GM12878 (cell line): ENCODE measurements around the gene NTF3. TPM values are rescaled to one million over a fixed set of nuclear protein-coding genes. Genes with fewer than 3 reads are reported as not detected.

Experiments used
- ATAC-seq: fragments of 200-7000 bp; cut with Tn5 transposase; 3 replicates; pipeline ENCODE4 v1.9.1; 2020; ENCODE audit warnings: mild to moderate bottlenecking, moderate library complexity
- BruUV-seq: library from RNA; stranded (reverse); fragments of 400-500 nt; replicated peaks from 2 replicates; lab custom pipeline; 2021; lab: Mats Ljungman, UMichigan
- CTCF ChIA-PET: fragments of 300-600 bp; sonication (Branson Sonifier 250); formaldehyde crosslinking; extraction: SDS; loops from one replicate; lab custom pipeline; 2021; ENCODE audit warnings: inconsistent platforms; lab: Yijun Ruan, JAX
- POLR2A ChIA-PET: fragments of 350-600 bp; formaldehyde crosslinking; extraction: SDS; loops from one replicate; lab custom pipeline; 2021; ENCODE audit warnings: inconsistent platforms; lab: Charles Lee
- RAD21 ChIA-PET: fragments of 300-600 bp; sonication (Branson Sonifier 250); formaldehyde crosslinking; loops from one replicate; lab custom pipeline; 2023; ENCODE audit warnings: antibody characterized with exemption; ENCODE audit not compliant: unreplicated experiment; lab: Charles Lee
- SMC1A ChIA-PET: fragments of 300-600 bp; sonication (Branson Sonifier 250); formaldehyde crosslinking; loops from one replicate; lab custom pipeline; 2023; ENCODE audit not compliant: unreplicated experiment, uncharacterized antibody; lab: Charles Lee
- DNase-seq: peaks from one replicate; pipeline ENCODE4 v3.0.0-alpha.2; 2011; ENCODE audit warnings: low read depth, low spot score
- FAIRE-seq: peaks from 3 replicates; lab custom pipeline; 2011; peaks lifted over from hg19 to GRCh38; lab: Jason Lieb, UNC
- H2AFZ ChIP-seq: 2 replicates; pipeline ENCODE4 v1.6.0; 2011; ENCODE audit warnings: low read depth, low read length, control low read depth; ENCODE audit not compliant: control insufficient read depth
- H3K27ac ChIP-seq: 2 replicates; pipeline ENCODE4 v1.5.1; 2011; ENCODE audit warnings: control low read depth; ENCODE audit not compliant: control insufficient read depth, insufficient read depth
- H3K27me3 ChIP-seq, 2 experiments: replicated peaks in 1 of 2; 2 replicates each; pipeline versions ENCODE4 v1.6.0 to v1.6.1; 2011; ENCODE audit warnings: low read length in 1 of 2; ENCODE audit not compliant: control insufficient read depth in 2 of 2, insufficient read depth in 2 of 2
- H3K36me3 ChIP-seq, 2 experiments: 2 replicates each; pipeline ENCODE4 v1.5.1; 2011; ENCODE audit warnings: low read length in 1 of 2; ENCODE audit not compliant: control insufficient read depth in 2 of 2, insufficient read depth in 2 of 2
- H3K4me1 ChIP-seq: 2 replicates; pipeline ENCODE4 v1.6.1; 2011; ENCODE audit warnings: mild to moderate bottlenecking, low read length, moderate library complexity, mixed read lengths; ENCODE audit not compliant: control insufficient read depth, insufficient read depth
- H3K4me2 ChIP-seq: 2 replicates; pipeline ENCODE4 v1.6.0; 2011; ENCODE audit warnings: control low read depth; ENCODE audit not compliant: control insufficient read depth, insufficient read depth
- H3K4me3 ChIP-seq: fragments of 200-600 bp; sonication (generic); 2 replicates; pipeline ENCODE4 v1.5.1; 2016
- H3K79me2 ChIP-seq: 2 replicates; pipeline ENCODE4 v1.6.0; 2011; ENCODE audit warnings: low read length; ENCODE audit not compliant: control insufficient read depth, insufficient read depth
- H3K9ac ChIP-seq: 2 replicates; pipeline ENCODE4 v1.8.0; 2011; ENCODE audit warnings: low read length, control low read depth, mixed read lengths; ENCODE audit not compliant: control insufficient read depth, insufficient read depth
- H3K9me3 ChIP-seq: replicated peaks from 3 replicates; pipeline ENCODE4 v1.5.1; 2011; ENCODE audit warnings: mild to moderate bottlenecking, low read length; ENCODE audit not compliant: control insufficient read depth, insufficient read depth
- H4K20me1 ChIP-seq: 2 replicates; pipeline ENCODE4 v1.6.0; 2011; ENCODE audit not compliant: control insufficient read depth, insufficient read depth
- CBX3 ChIP-seq: fragments of 200-600 bp; sonication (generic); IDR thresholded peaks from 2 replicates; pipeline ENCODE4 v1.6.1; 2016; ENCODE audit warnings: low read depth, borderline replicate concordance
- MEF2B ChIP-seq: fragments of 450-650 bp; IDR thresholded peaks from 2 replicates; pipeline ENCODE4 v1.6.1; 2018; ENCODE audit warnings: mild to moderate bottlenecking, moderate library complexity; ENCODE audit not compliant: partially characterized antibody, poor library complexity, severe bottlenecking
- PAX5 ChIP-seq: IDR thresholded peaks from 2 replicates; pipeline ENCODE4 v1.6.1; 2011; ENCODE audit warnings: low read depth, low read length, borderline replicate concordance
- SIN3A ChIP-seq: IDR thresholded peaks from 2 replicates; pipeline ENCODE4 v1.6.1; 2012; ENCODE audit warnings: low read depth, low read length, improper control_type of control experiment
- ZNF24 ChIP-seq: fragments of 450-650 bp; IDR thresholded peaks from 2 replicates; pipeline ENCODE4 v1.6.1; 2017; ENCODE audit warnings: antibody characterized with exemption, mild to moderate bottlenecking
- WGBS: methylation state at CpG from one replicate; pipeline ENCODE4 v1.1.6; 2016; ENCODE audit warnings: low lambda C conversion rate; ENCODE audit not compliant: insufficient replicate concordance, insufficient coverage; ENCODE audit errors: missing lambda C conversion rate; 5-methylcytosine and 5-hydroxymethylcytosine counted together
- in situ Hi-C: fragments of 300-500 bp; cut with MboI; formaldehyde crosslinking; loops from 9 replicates; pipeline ENCODE4 v1.14.3; 2018; ENCODE audit warnings: mixed read lengths
- intact Hi-C: fragments of 100-400 bp; cut with micrococcal nuclease; formaldehyde crosslinking; loops from one replicate; pipeline ENCODE4 v1.14.2; 2022; ENCODE audit not compliant: unreplicated experiment
- polyA plus RNA-seq, 11 experiments: library from polyadenylated mRNA; depleted of rRNA in 4 of 11; unstranded in 6 of 11; stranded (reverse) in 5 of 11; fragments of >200 nt; fragmentation: Nextera tagmentation in 4 of 11; fragmentation: Illumina TruSeq in 1 of 11; extraction: Ambion mirVana in 4 of 11; extraction: Trizol in 1 of 11; gene quantifications; 1 replicate in 1 of 11; 2 replicates in 10 of 11; pipeline versions ENCODE4 v1.2.1 to v1.2.3, GENCODE V29; 2011 to 2016; ENCODE audit warnings: inconsistent platforms in 2 of 11, missing spikeins in 2 of 11, low read depth in 1 of 11
- total RNA-seq, 4 experiments: library from RNA; depleted of rRNA in 3 of 4; stranded (reverse); fragments of >200 nt in 3 of 4; fragmentation: Illumina TruSeq in 1 of 4; extraction: Trizol in 1 of 4; gene quantifications; 2 replicates each; pipeline versions ENCODE4 v1.2.1 to v1.2.3, GENCODE V29; 2013 to 2021

Gene NTF3
- total and polyA plus RNA-seq, 10 of the 15 experiments (the other 5 are each of a cell fraction or from before 2014, with no cell fraction given) = 0.07 TPM; not detected in 9

- no peak for TF ChIP-seq ZNF24
Observed at GRCh38 chr12:5520037-5520436, 88.1 kb downstream of the NTF3 start (continued).

DNA sequence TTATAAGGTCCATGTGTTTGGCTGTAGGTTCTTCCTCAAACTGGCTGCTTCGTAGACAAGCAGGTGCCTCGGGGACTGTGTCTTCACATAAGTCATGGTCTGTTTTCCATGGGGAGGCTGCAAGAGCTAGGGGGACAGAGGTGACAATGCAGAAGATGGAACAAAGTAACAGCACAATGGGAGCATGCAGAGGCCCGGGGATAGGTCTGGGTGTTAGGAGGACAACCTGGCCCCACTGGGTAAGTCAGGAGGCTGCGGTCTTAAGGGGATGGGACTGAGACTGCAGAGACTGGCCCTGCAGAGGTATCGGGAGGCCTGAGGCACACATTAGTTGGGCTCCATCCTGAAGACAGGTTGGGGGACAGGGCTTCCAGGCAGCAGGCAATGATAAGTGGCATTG lies 88.9 kb downstream of the NTF3 start:
- no peak overlapping the region for H3K27ac ChIP-seq
- DNase-seq (no peak), FAIRE-seq (no peak), ATAC-seq (no peak)
- ChIA-PET RAD21 (no interaction called here), CTCF (no interaction called here), POLR2A (no interaction called here), SMC1A (no interaction called here)
- no peak overlapping the region for H2AFZ ChIP-seq
- no peaks in the 10 kb centered on the region for H3K79me2 ChIP-seq
- H3K4me3 ChIP-seq = no peak overlapping the region
- H3K36me3 ChIP-seq = no peaks in the 10 kb centered on the region
- TF ChIP-seq CBX3 = no peak
- no peak for TF ChIP-seq MEF2B
- TF ChIP-seq PAX5 = no peak
- no peak for TF ChIP-seq SIN3A
- 20% methylated on average over 5 of the region's 5 CpGs for WGBS
- H4K20me1 ChIP-seq = no peaks in the 10 kb centered on the region
- no peaks in the 10 kb centered on the region for H3K9me3 ChIP-seq
- in situ Hi-C loops = no loop called here
- no peaks in the 10 kb centered on the region for H3K4me1 ChIP-seq
- H3K9ac ChIP-seq = no peak overlapping the region
- H3K4me2 ChIP-seq = no peak overlapping the region
- H3K27me3 ChIP-seq = peaks cover 0 to 1% of the 10 kb centered on the region in 2 experiments; a peak in 2 of 4 replicates
- intact Hi-C loops = no loop called here
- no TSS peak for BruUV-seq
